Progenitor cell of endocrine pancreas (in vitro differentiated cells): ENCODE results near the gene SP6. TPM values are rescaled to one million over a fixed set of nuclear protein-coding genes. Genes with fewer than 3 reads are reported as not detected.

Source experiments
- DNase-seq: peaks from one replicate; pipeline ENCODE4 v3.0.0; 2021; ENCODE audit warnings: low spot score; ENCODE audit not compliant: unreplicated experiment
- H3K27ac Mint-ChIP-seq: 2 replicates; pipeline ENCODE4 v1.8.0; 2021; ENCODE audit warnings: mild to moderate bottlenecking, moderate library complexity, mixed read lengths
- H3K27me3 Mint-ChIP-seq: 2 replicates; pipeline ENCODE4 v1.8.0; 2021; ENCODE audit warnings: mixed read lengths
- H3K36me3 Mint-ChIP-seq: 2 replicates; pipeline ENCODE4 v1.8.0; 2022; ENCODE audit warnings: mixed read lengths; ENCODE audit not compliant: insufficient read depth
- H3K4me1 Mint-ChIP-seq: 2 replicates; pipeline ENCODE4 v1.8.0; 2021; ENCODE audit warnings: low read depth, mixed read lengths
- H3K4me3 Mint-ChIP-seq: 2 replicates; pipeline ENCODE4 v1.8.0; 2021; ENCODE audit warnings: low read depth, mild to moderate bottlenecking, moderate library complexity, mixed read lengths
- H3K9me3 Mint-ChIP-seq: 2 replicates; pipeline ENCODE4 v1.8.0; 2021; ENCODE audit warnings: low read depth, mixed read lengths
- total RNA-seq: library from RNA; stranded (reverse); gene quantifications from 2 replicates; pipeline ENCODE4 v1.2.1, GENCODE V29; 2021
- TF ChIP-seq, protein P1 (sequence below): fragments of 200-600 bp; sonication (generic); IDR thresholded peaks from one replicate; pipeline ENCODE4 v1.5.0; 2021; ENCODE audit warnings: antibody characterized with exemption, mild to moderate bottlenecking; ENCODE audit not compliant: unreplicated experiment

The SP6 gene
- total RNA-seq, 1 donor from 2014 or later: 0.74 TPM

DNA sequence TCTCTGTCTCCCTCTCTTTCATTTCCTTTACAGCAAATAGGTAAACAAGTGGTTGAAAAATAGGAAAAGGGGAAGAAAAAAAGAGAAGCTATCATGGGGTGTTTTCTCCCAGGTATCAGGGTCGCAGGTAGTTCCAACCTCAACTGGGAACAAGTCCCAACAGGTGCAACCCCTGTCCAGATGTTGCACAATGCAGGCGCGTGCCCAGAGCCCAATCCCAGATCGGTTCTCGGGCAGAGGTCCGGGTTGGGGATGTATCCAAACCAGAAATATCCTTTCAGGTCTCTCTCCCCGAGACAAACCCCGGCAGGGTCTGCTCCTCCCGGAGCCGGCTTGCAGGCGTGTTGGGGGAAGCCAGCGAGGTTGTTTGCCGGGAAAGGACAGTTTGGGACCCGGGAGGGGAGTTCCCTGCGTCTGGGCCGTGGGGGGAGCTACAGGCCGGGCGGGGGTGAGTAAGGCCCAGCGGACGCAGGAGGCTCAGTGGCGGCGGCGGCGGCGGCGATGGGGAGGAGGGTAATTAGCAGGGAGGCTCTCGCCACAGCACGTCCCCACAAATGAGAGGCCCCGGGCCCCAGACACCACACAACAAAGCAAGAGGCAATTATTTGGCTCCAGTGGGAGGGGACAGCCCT, 21.2 kb upstream of the SP6 start:
- Mint-ChIP-seq H3K27ac (no peak overlapping the region), H3K36me3 (no peaks in the 10 kb centered on the region), H3K4me1 (no peaks in the 10 kb centered on the region), H3K27me3 (peaks cover 72% of the 10 kb centered on the region), H3K9me3 (no peaks in the 10 kb centered on the region), H3K4me3 (no peak overlapping the region)
- TF ChIP-seq, protein P1, sequence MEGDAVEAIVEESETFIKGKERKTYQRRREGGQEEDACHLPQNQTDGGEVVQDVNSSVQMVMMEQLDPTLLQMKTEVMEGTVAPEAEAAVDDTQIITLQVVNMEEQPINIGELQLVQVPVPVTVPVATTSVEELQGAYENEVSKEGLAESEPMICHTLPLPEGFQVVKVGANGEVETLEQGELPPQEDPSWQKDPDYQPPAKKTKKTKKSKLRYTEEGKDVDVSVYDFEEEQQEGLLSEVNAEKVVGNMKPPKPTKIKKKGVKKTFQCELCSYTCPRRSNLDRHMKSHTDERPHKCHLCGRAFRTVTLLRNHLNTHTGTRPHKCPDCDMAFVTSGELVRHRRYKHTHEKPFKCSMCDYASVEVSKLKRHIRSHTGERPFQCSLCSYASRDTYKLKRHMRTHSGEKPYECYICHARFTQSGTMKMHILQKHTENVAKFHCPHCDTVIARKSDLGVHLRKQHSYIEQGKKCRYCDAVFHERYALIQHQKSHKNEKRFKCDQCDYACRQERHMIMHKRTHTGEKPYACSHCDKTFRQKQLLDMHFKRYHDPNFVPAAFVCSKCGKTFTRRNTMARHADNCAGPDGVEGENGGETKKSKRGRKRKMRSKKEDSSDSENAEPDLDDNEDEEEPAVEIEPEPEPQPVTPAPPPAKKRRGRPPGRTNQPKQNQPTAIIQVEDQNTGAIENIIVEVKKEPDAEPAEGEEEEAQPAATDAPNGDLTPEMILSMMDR: no peak
- no peak for DNase-seq

DNA sequence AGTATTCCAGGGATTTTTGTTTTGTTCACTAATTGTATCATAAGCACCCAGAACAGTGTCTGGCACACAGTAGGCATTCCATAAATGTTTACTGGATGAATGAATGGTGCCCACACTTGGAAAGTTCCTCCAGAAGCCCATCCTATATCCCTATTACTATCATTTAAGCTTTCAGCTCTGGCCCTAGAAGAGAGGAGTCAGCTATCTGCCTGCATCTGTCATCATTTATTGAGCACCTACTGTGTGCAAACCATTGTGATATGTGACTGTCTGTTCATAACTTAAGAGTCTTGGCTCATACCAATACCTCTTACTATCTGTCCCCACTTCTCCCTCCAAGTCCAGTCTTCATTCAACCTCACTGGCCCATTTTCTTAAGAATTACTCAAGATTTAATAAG, 20.1 kb upstream of the SP6 start:
- Mint-ChIP-seq H3K4me1 (no peaks in the 10 kb centered on the region), H3K36me3 (no peaks in the 10 kb centered on the region), H3K27me3 (peaks cover 81% of the 10 kb centered on the region), H3K4me3 (no peak overlapping the region), H3K27ac (no peak overlapping the region), H3K9me3 (no peaks in the 10 kb centered on the region)
- TF ChIP-seq, protein P1: no peak
- no peak for DNase-seq

DNA sequence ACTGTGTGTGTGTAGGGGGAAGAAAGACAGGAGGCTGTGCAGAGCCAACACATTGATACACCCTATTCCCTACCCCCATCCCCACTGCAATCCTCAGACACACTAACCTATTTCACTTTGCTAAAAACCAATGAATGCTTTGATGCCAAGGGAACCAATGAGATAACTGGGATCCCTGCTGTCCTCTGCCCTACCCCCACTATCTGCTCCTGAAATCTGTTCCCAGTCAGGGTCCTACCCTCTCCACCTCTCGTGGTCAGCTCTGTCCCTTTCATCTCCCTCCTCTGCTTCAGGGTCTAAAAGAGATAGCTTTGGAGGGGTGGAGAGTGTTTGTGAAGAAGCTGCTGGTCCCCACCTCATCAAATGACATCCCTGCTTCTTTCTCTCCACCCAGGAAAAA, 19.1 kb upstream of the SP6 start:
- Mint-ChIP-seq H3K4me1 (no peaks in the 10 kb centered on the region), H3K27me3 (peaks cover 81% of the 10 kb centered on the region), H3K4me3 (no peak overlapping the region), H3K27ac (no peak overlapping the region), H3K9me3 (no peaks in the 10 kb centered on the region), H3K36me3 (no peaks in the 10 kb centered on the region)
- DNase-seq: no peak
- TF ChIP-seq, protein P1: no peak

DNA sequence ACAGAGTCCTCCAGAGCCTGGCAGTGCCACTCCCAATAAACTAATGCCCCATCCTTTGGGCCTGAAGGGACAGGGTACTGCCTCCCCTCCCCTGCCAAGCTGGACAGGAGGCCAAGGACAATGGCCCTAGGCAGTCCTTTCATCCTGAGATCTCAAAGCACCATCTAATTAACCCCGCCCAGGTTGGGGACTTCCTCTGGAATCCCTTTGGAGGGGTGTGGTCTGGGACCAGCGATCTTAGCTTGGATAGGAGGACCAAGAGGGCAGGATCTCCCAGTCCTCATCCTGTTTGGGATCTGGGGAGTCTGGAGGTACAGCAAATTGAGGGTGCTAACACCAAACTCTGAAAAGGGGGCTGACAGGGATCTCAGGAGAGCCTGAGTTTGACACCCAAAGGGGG, 18.2 kb upstream of the SP6 start:
- Mint-ChIP-seq H3K27me3 (peaks cover 77% of the 10 kb centered on the region), H3K9me3 (no peaks in the 10 kb centered on the region), H3K36me3 (no peaks in the 10 kb centered on the region), H3K27ac (no peak overlapping the region), H3K4me3 (no peak overlapping the region), H3K4me1 (no peaks in the 10 kb centered on the region)
- DNase-seq: no peak
- TF ChIP-seq, protein P1: no peak

DNA sequence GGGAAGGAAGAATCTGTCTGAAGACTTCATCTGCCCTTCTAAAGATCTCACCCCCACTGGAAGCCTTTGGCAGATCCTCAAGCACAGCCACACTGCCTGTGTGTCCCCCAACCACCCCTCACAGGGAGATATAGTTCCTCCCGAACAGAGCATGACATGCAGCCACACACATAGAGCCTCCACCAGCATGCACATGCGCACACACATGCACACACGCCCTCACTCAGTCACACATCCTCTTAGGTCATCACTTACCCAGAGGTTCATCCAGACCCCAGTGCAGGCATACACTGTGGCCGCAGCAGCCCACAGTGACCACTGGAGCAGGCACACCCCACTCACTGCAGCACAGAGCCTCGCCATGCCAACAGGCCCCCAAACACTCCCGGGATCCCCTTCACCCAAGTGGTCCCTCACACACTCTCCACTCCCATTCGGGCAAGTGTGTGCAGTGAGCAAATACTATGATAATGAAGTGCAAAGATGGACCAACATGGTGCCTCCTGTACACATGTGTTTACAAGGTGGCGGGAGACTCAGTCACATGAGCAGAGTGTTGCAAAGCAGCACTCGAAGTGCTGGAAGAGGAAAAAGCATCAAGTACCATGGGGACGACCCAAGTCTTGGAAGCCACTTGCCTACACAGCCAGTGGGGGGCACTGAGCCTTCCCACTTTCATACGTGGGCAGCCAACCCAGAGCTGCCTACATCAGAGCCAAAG, 17.0 kb upstream of the SP6 start:
- Mint-ChIP-seq H3K27me3 (peaks cover 68% of the 10 kb centered on the region), H3K4me1 (no peaks in the 10 kb centered on the region), H3K9me3 (no peaks in the 10 kb centered on the region), H3K36me3 (no peaks in the 10 kb centered on the region), H3K4me3 (no peak overlapping the region), H3K27ac (no peak overlapping the region)
- no peak for DNase-seq
- TF ChIP-seq, protein P1: no peak
